H1 (cell line): ENCODE data around the gene ASXL1. TPM values are rescaled to one million over a fixed set of nuclear protein-coding genes. Genes with fewer than 3 reads are reported as not detected.

ENCODE experiments used
- CTCF ChIA-PET: fragments of 300-600 bp; sonication (Branson Sonifier 250); formaldehyde crosslinking; loops from one replicate; lab custom pipeline; 2021; ENCODE audit not compliant: partially characterized antibody; lab: Charles Lee
- POLR2A ChIA-PET: fragments of 300-600 bp; sonication (Branson Sonifier 250); formaldehyde crosslinking; loops from one replicate; lab custom pipeline; 2021; ENCODE audit warnings: inconsistent platforms; ENCODE audit not compliant: partially characterized antibody; lab: Charles Lee
- DNase-seq, 2 experiments: peaks; one replicate each; pipeline versions ENCODE4 v3.0.0 to v3.0.0-alpha.2; 2010 to 2022; ENCODE audit warnings: low spot score in 2 of 2, low read depth in 1 of 2, mixed read lengths in 1 of 2
- FAIRE-seq: peaks from 2 replicates; lab custom pipeline; 2011; peaks lifted over from hg19 to GRCh38; lab: Jason Lieb, UNC
- H2AFZ ChIP-seq: 2 replicates; pipeline ENCODE4 v1.8.1; 2012; ENCODE audit warnings: low read length, inconsistent platforms
- H2AK5ac ChIP-seq: 2 replicates; pipeline ENCODE4 v1.6.1; 2013; ENCODE audit warnings: low read depth, low read length
- H2BK120ac ChIP-seq: replicated peaks from 2 replicates; pipeline ENCODE3; 2013; ENCODE audit warnings: low read depth, low read length, inconsistent platforms
- H2BK12ac ChIP-seq: 2 replicates; pipeline ENCODE4 v1.6.1; 2013; ENCODE audit warnings: low read depth, low read length
- H2BK15ac ChIP-seq: 2 replicates; pipeline ENCODE4 v1.6.1; 2013; ENCODE audit warnings: low read length
- H2BK20ac ChIP-seq: 2 replicates; pipeline ENCODE4 v1.6.1; 2013; ENCODE audit warnings: low read length
- H2BK5ac ChIP-seq: 2 replicates; pipeline ENCODE4 v1.6.1; 2013; ENCODE audit warnings: low read depth, low read length
- H3K14ac ChIP-seq: 2 replicates; pipeline ENCODE4 v1.6.1; 2013; ENCODE audit warnings: inconsistent platforms; ENCODE audit not compliant: insufficient read length
- H3K18ac ChIP-seq: 2 replicates; pipeline ENCODE4 v1.6.1; 2013; ENCODE audit warnings: low read length; ENCODE audit errors: extremely low read depth
- H3K23ac ChIP-seq: 2 replicates; pipeline ENCODE4 v1.6.1; 2013; ENCODE audit warnings: inconsistent platforms; ENCODE audit not compliant: insufficient read length
- H3K23me2 ChIP-seq: 2 replicates; pipeline ENCODE4 v1.6.1; 2013; ENCODE audit warnings: low read depth, low read length
- H3K27ac ChIP-seq: 2 replicates; pipeline ENCODE4 v1.6.1; 2011; ENCODE audit warnings: low read depth, low read length, inconsistent platforms
- H3K27me3 ChIP-seq, 4 experiments: replicated peaks in 1 of 4; 1 replicate in 1 of 4; 2 replicates in 3 of 4; pipeline versions ENCODE4 v1.6.1 to v1.8.1; 2011 to 2013; ENCODE audit warnings: low read length in 3 of 4, mild to moderate bottlenecking in 3 of 4, inconsistent platforms in 2 of 4, mixed read lengths in 2 of 4, moderate library complexity in 1 of 4; ENCODE audit not compliant: control insufficient read depth in 3 of 4, insufficient read depth in 3 of 4; ENCODE audit errors: extremely low read depth in 1 of 4
- H3K36me3 ChIP-seq, 4 experiments: 2 replicates each; pipeline versions ENCODE4 v1.6.1 to v1.8.1; 2011 to 2013; ENCODE audit warnings: mild to moderate bottlenecking in 4 of 4, low read length in 3 of 4, moderate library complexity in 2 of 4, control low read depth in 1 of 4, inconsistent platforms in 1 of 4; ENCODE audit not compliant: insufficient read depth in 4 of 4, control insufficient read depth in 2 of 4
- H3K4ac ChIP-seq: replicated peaks from 2 replicates; pipeline ENCODE3; 2013; ENCODE audit warnings: low read length, low read depth, mixed read lengths, inconsistent platforms; ENCODE audit not compliant: insufficient read length
- H3K4me1 ChIP-seq, 4 experiments: replicated peaks in 1 of 4; 1 replicate in 1 of 4; 2 replicates in 3 of 4; pipeline versions ENCODE4 v1.6.1 to v1.8.1; 2011 to 2013; ENCODE audit warnings: low read length in 3 of 4, inconsistent platforms in 2 of 4, mixed read lengths in 1 of 4; ENCODE audit not compliant: insufficient read depth in 4 of 4, control insufficient read depth in 3 of 4
- H3K4me2 ChIP-seq, 2 experiments: 2 replicates each; pipeline versions ENCODE4 v1.6.1 to v1.8.1; 2011 to 2013; ENCODE audit warnings: low read depth in 2 of 2, low read length in 2 of 2, control low read depth in 1 of 2, inconsistent platforms in 1 of 2, mild to moderate bottlenecking in 1 of 2; ENCODE audit not compliant: insufficient read depth in 1 of 2
- H3K4me3 ChIP-seq, 4 experiments: fragments of 200-600, 300-600 bp in 1 of 4; sonication (generic), shearing (Covaris generic), sonication (Bioruptor Twin) in 1 of 4; 2 replicates each; pipeline versions ENCODE4 v1.5.1 to v1.8.1; 2011 to 2016; ENCODE audit warnings: low read length in 4 of 4, low read depth in 3 of 4, control low read depth in 2 of 4, inconsistent platforms in 2 of 4, mild to moderate bottlenecking in 2 of 4, mixed read lengths in 1 of 4, moderate library complexity in 1 of 4; ENCODE audit not compliant: insufficient read depth in 2 of 4; ENCODE audit errors: extremely low read depth in 1 of 4
- H3K56ac ChIP-seq: replicated peaks from 2 replicates; pipeline ENCODE3; 2013; ENCODE audit warnings: low read depth, mild to moderate bottlenecking, mixed read lengths, low read length, inconsistent platforms; ENCODE audit not compliant: insufficient read length
- H3K79me1 ChIP-seq: 2 replicates; pipeline ENCODE4 v1.6.1; 2013; ENCODE audit warnings: low read depth, low read length, control low read depth
- H3K79me2 ChIP-seq, 2 experiments: 2 replicates each; pipeline versions ENCODE4 v1.6.1 to v1.8.1; 2012 to 2013; ENCODE audit warnings: low read length in 2 of 2, mild to moderate bottlenecking in 2 of 2, inconsistent platforms in 1 of 2; ENCODE audit not compliant: insufficient read depth in 2 of 2, control insufficient read depth in 1 of 2
- H3K9ac ChIP-seq, 4 experiments: replicated peaks in 1 of 4; 1 replicate in 1 of 4; 2 replicates in 3 of 4; pipeline versions ENCODE4 v1.6.1 to v1.8.1; 2011 to 2013; ENCODE audit warnings: low read depth in 3 of 4, low read length in 3 of 4, control low read depth in 2 of 4, mild to moderate bottlenecking in 2 of 4, moderate library complexity in 2 of 4, inconsistent platforms in 1 of 4; ENCODE audit errors: extremely low read depth in 1 of 4
- H3K9me3 ChIP-seq, 2 experiments: 2 replicates each; pipeline versions ENCODE4 v1.6.1 to v1.8.1; 2012 to 2013; ENCODE audit warnings: mild to moderate bottlenecking in 2 of 2, moderate library complexity in 2 of 2, control low read depth in 1 of 2, inconsistent platforms in 1 of 2, low read depth in 1 of 2, low read length in 1 of 2, mixed read lengths in 1 of 2; ENCODE audit not compliant: insufficient read depth in 2 of 2
- H4K20me1 ChIP-seq, 2 experiments: replicated peaks in 1 of 2; 2 replicates each; pipeline versions ENCODE3 to v1.8.1; 2011 to 2013; ENCODE audit warnings: inconsistent platforms in 2 of 2, low read length in 2 of 2, mild to moderate bottlenecking in 1 of 2; ENCODE audit not compliant: insufficient read depth in 2 of 2, control insufficient read depth in 1 of 2
- H4K5ac ChIP-seq: 2 replicates; pipeline ENCODE4 v1.6.1; 2013; ENCODE audit warnings: low read length, low read depth, mixed read lengths, inconsistent platforms; ENCODE audit not compliant: insufficient read length
- H4K8ac ChIP-seq: 2 replicates; pipeline ENCODE4 v1.8.0; 2013; ENCODE audit warnings: mild to moderate bottlenecking, moderate library complexity, low read length, inconsistent platforms; ENCODE audit not compliant: insufficient read depth; ENCODE audit errors: extremely low read depth
- H4K91ac ChIP-seq: replicated peaks from 2 replicates; pipeline ENCODE3; 2013; ENCODE audit warnings: low read length, mixed read lengths, inconsistent platforms; ENCODE audit not compliant: insufficient read length
- ATF3 ChIP-seq: IDR thresholded peaks from 2 replicates; pipeline ENCODE4 v1.6.1; 2011; ENCODE audit warnings: low read depth, mild to moderate bottlenecking, low read length; ENCODE audit not compliant: insufficient read depth
- CEBPB ChIP-seq: IDR thresholded peaks from 2 replicates; pipeline ENCODE4 v1.6.1; 2012; ENCODE audit warnings: low read depth, low read length
- CHD2 ChIP-seq: IDR thresholded peaks from 2 replicates; pipeline ENCODE4 v1.6.1; 2012; ENCODE audit warnings: low read length, improper control_type of control experiment
- CTBP2 ChIP-seq: IDR thresholded peaks from 2 replicates; pipeline ENCODE4 v1.7.0; 2011; ENCODE audit warnings: borderline replicate concordance, mild to moderate bottlenecking, moderate library complexity, mixed read lengths, low read length; ENCODE audit not compliant: insufficient read depth, insufficient read length
- GTF2F1 ChIP-seq: IDR thresholded peaks from 2 replicates; pipeline ENCODE4 v1.6.1; 2012; ENCODE audit warnings: low read depth, low read length, improper control_type of control experiment, borderline replicate concordance
- KDM1A ChIP-seq: fragments of 200-600, 300-600 bp; sonication (generic); IDR thresholded peaks from 2 replicates; pipeline ENCODE4 v1.7.1; 2016; ENCODE audit warnings: mild to moderate bottlenecking, low read length, borderline replicate concordance
- KDM4A ChIP-seq: IDR thresholded peaks from one replicate; pipeline ENCODE4 v1.7.1; 2012; ENCODE audit warnings: low read depth, mild to moderate bottlenecking, moderate library complexity, low read length, inconsistent platforms; ENCODE audit not compliant: severe bottlenecking
- SIN3A ChIP-seq, 2 experiments: IDR thresholded peaks in 1 of 2; conservative IDR thresholded peaks in 1 of 2; 2 replicates each; pipeline ENCODE4 v1.6.1; 2011 to 2012; ENCODE audit warnings: low read length in 2 of 2, improper control_type of control experiment in 1 of 2, low read depth in 1 of 2, mild to moderate bottlenecking in 1 of 2
- SIRT6 ChIP-seq: IDR thresholded peaks from one replicate; pipeline ENCODE4 v1.7.1; 2012; ENCODE audit warnings: low read length, inconsistent platforms
- SP1 ChIP-seq: IDR thresholded peaks from 2 replicates; pipeline ENCODE4 v1.6.1; 2011; ENCODE audit warnings: low read depth, low read length
- WGBS, 2 experiments: shearing (Covaris generic) in 1 of 2; methylation state at CpG; one replicate each; pipeline versions ENCODE4 v1.1.6 to v1.1.7; 2013 to 2015; ENCODE audit warnings: low lambda C conversion rate in 2 of 2, mixed read lengths in 2 of 2, inconsistent platforms in 1 of 2, low coverage in 1 of 2, missing lambda C conversion rate in 1 of 2; ENCODE audit not compliant: insufficient replicate concordance in 2 of 2, insufficient coverage in 1 of 2, insufficient read length in 1 of 2; ENCODE audit errors: extremely low coverage in 1 of 2, missing lambda C conversion rate in 1 of 2; 5-methylcytosine and 5-hydroxymethylcytosine counted together
- polyA plus RNA-seq, 7 experiments: library from polyadenylated mRNA; depleted of rRNA in 3 of 7; stranded (reverse) in 5 of 7; unstranded in 2 of 7; fragments of >200 nt in 5 of 7; fragments of 200-250 nt in 2 of 7; gene quantifications; 1 replicate in 5 of 7; 2 replicates in 1 of 7; 4 replicates in 1 of 7; pipeline versions ENCODE4 v1.2.1 to v1.2.3, GENCODE V29; 2011 to 2013; ENCODE audit warnings: missing spikeins in 2 of 7, mixed read lengths in 2 of 7
- total RNA-seq: library from RNA; stranded (reverse); fragmentation: NEBNext Ultra II Directional; extraction: Animal tissue kit (Norgen Biotek cat#: 25700); gene quantifications from 2 replicates; pipeline ENCODE4 v1.2.1, GENCODE V29; 2021

Gene ASXL1
- total and polyA plus RNA-seq, 2 of the 8 experiments (the other 6 are each of a cell fraction or from before 2014, with no cell fraction given): 10.6 to 26.5 TPM

GRCh38 chr20:32356622-32357374, 1.3 kb upstream of the ASXL1 start:
- no peak for FAIRE-seq
- H4K8ac ChIP-seq: no peak overlapping the region
- no peak overlapping the region for H2BK5ac ChIP-seq
- H3K36me3 ChIP-seq: no peaks in the 10 kb centered on the region
- no peak overlapping the region for H2AK5ac ChIP-seq
- 84% methylated on average over 13 of the region's 13 CpGs; no CpG with 5 or more reads in 1 of the 2 experiments for WGBS, 2 experiments
- H4K91ac ChIP-seq: no peak overlapping the region
- H3K4me2 ChIP-seq: peak overlapping the region; percentile 94 to 96; a peak in 3 of 4 replicates
- no peak overlapping the region for H2AFZ ChIP-seq
- H3K27me3 ChIP-seq: peaks cover 13 to 27% (median 25%) of the 10 kb centered on the region in 4 experiments
- H3K56ac ChIP-seq: no peak overlapping the region
- H3K18ac ChIP-seq: no peak overlapping the region
- no peak overlapping the region for H3K4ac ChIP-seq
- H2BK20ac ChIP-seq: no peak overlapping the region
- H3K14ac ChIP-seq: no peak overlapping the region
- H2BK15ac ChIP-seq: no peak overlapping the region
- H3K27ac ChIP-seq: no peak overlapping the region
- peak overlapping the region; percentile 65 to 98 (median 76); a peak in 6 of 8 replicates for H3K4me3 ChIP-seq
- peaks cover 4% of the 10 kb centered on the region for H3K23me2 ChIP-seq
- no peaks in the 10 kb centered on the region for H3K79me1 ChIP-seq
- POLR2A ChIA-PET: interaction anchor here (0.6 to 1.6 kb wide), 2 partner anchors 9 to 205 kb away, joined by 3 to 5 read pairs; no protein-coding TSS in a partner anchor
- H3K23ac ChIP-seq: no peak overlapping the region
- peaks cover 4 to 17% of the 10 kb centered on the region in 2 experiments for H3K79me2 ChIP-seq
- H2BK120ac ChIP-seq: no peak overlapping the region
- DNase-seq: no peak
- peaks cover 0 to 3% (median 0%) of the 10 kb centered on the region in 4 experiments; a peak in 3 of 7 replicates for H3K4me1 ChIP-seq
- H4K5ac ChIP-seq: no peak overlapping the region
- H2BK12ac ChIP-seq: no peak overlapping the region
- H3K9ac ChIP-seq: no peak overlapping the region
- H4K20me1 ChIP-seq: peaks cover 15 to 16% of the 10 kb centered on the region in 2 experiments
- CTCF ChIA-PET: interaction anchor here (0.9 to 1.1 kb wide), 2 partner anchors 20 to 247 kb away, joined by 3 to 5 read pairs; partner anchors contain the start of gene TM9SF4
- no peaks in the 10 kb centered on the region for H3K9me3 ChIP-seq
- TF ChIP-seq GTF2F1 (no peak), KDM1A (no peak), CTBP2 (no peak), CEBPB (no peak), ATF3 (no peak), SP1 (no peak), SIN3A (conservative IDR thresholded peaks at IDR 0.05 in 1 of 2, IDR thresholded peaks at IDR 0.05 in 1 of 2; ENCODE audit: low read depth in 1 of 2, low read length in 2 of 2) (no peak), KDM4A (no peak), SIRT6 (no peak), CHD2 (no peak)
